WTC11 (cell line): ENCODE results near the gene ZMYND11. TPM values are rescaled to one million over a fixed set of nuclear protein-coding genes. Genes with fewer than 3 reads are reported as not detected.

Source experiments
- ATAC-seq: fragments of 200-7000 bp; cut with Tn5 transposase; 2 replicates; pipeline ENCODE4 v1.10.0; 2021; ENCODE audit warnings: mild to moderate bottlenecking, moderate library complexity
- CTCF ChIA-PET: fragments of 300-600 bp; sonication (Branson Sonifier 250); formaldehyde crosslinking; loops from one replicate; lab custom pipeline; 2021; ENCODE audit warnings: antibody characterized with exemption; lab: Charles Lee
- POLR2A ChIA-PET: fragments of 350-600 bp; sonication (Branson Sonifier 250); formaldehyde crosslinking; loops from one replicate; lab custom pipeline; 2021; ENCODE audit warnings: antibody characterized with exemption; lab: Charles Lee
- DNase-seq: peaks from one replicate; pipeline ENCODE4 v3.0.0; 2021; ENCODE audit warnings: low spot score
- H3K27ac Mint-ChIP-seq: 2 replicates; pipeline ENCODE4 v1.8.0; 2021; ENCODE audit warnings: mixed read lengths
- H3K27me3 Mint-ChIP-seq: 2 replicates; pipeline ENCODE4 v1.8.0; 2021; ENCODE audit warnings: low read depth, mild to moderate bottlenecking, moderate library complexity, mixed read lengths
- H3K36me3 Mint-ChIP-seq: 2 replicates; pipeline ENCODE4 v1.8.0; 2021; ENCODE audit warnings: mixed read lengths
- H3K4me1 Mint-ChIP-seq: 2 replicates; pipeline ENCODE4 v1.8.0; 2022; ENCODE audit warnings: mixed read lengths
- H3K4me3 Mint-ChIP-seq: 2 replicates; pipeline ENCODE4 v1.8.0; 2021; ENCODE audit warnings: mild to moderate bottlenecking, moderate library complexity, mixed read lengths
- H3K9me3 Mint-ChIP-seq: 2 replicates; pipeline ENCODE4 v1.8.0; 2021; ENCODE audit warnings: mixed read lengths
- AR ChIP-seq: fragments of 250-450 bp; sonication (Bioruptor Pico); IDR thresholded peaks from 2 replicates; pipeline ENCODE4 v1.9.0; 2021; ENCODE audit warnings: mild to moderate bottlenecking
- CBFB ChIP-seq: sonication (generic); formaldehyde crosslinking; IDR thresholded peaks from 2 replicates; pipeline ENCODE4 v1.8.1; 2022; ENCODE audit warnings: mild to moderate bottlenecking, low read depth, missing genetic modification reagents
- E2F4 ChIP-seq: sonication (generic); formaldehyde crosslinking; IDR thresholded peaks from 2 replicates; pipeline ENCODE4 v1.8.1; 2022; ENCODE audit warnings: low read depth, mild to moderate bottlenecking, moderate library complexity, missing genetic modification reagents, borderline replicate concordance
- ELF4 ChIP-seq: sonication (generic); formaldehyde crosslinking; IDR thresholded peaks from 2 replicates; pipeline ENCODE4 v1.8.1; 2022; ENCODE audit warnings: low read depth, mild to moderate bottlenecking, moderate library complexity, missing genetic modification reagents
- ETV6 ChIP-seq: sonication (generic); formaldehyde crosslinking; IDR thresholded peaks from 2 replicates; pipeline ENCODE4 v1.8.1; 2022; ENCODE audit warnings: mild to moderate bottlenecking, missing genetic modification reagents
- FOXJ3 ChIP-seq: sonication (generic); formaldehyde crosslinking; IDR thresholded peaks from 2 replicates; pipeline ENCODE4 v1.9.0; 2021; ENCODE audit warnings: missing genetic modification reagents, mild to moderate bottlenecking, borderline replicate concordance
- HMGA2 ChIP-seq: fragments of 250-450 bp; sonication (Bioruptor Pico); IDR thresholded peaks from 2 replicates; pipeline ENCODE4 v1.4.0; 2021; ENCODE audit warnings: mild to moderate bottlenecking, moderate library complexity
- IRF2 ChIP-seq: sonication (generic); formaldehyde crosslinking; IDR thresholded peaks from 2 replicates; pipeline ENCODE4 v1.8.0; 2022; ENCODE audit warnings: low read depth, missing genetic modification reagents, borderline replicate concordance
- JAZF1 ChIP-seq: fragments of 250-450 bp; sonication (Bioruptor Pico); IDR thresholded peaks from 2 replicates; pipeline ENCODE4 v1.9.0; 2021; ENCODE audit warnings: moderate library complexity, mild to moderate bottlenecking, inconsistent platforms
- KAT7 ChIP-seq: sonication (generic); formaldehyde crosslinking; IDR thresholded peaks from 2 replicates; pipeline ENCODE4 v1.8.1; 2023; ENCODE audit warnings: missing genetic modification reagents, mild to moderate bottlenecking, borderline replicate concordance
- MXD4 ChIP-seq: fragments of 250-450 bp; sonication (Bioruptor Pico); IDR thresholded peaks from 2 replicates; pipeline ENCODE4 v1.8.0; 2021; ENCODE audit warnings: mild to moderate bottlenecking, moderate library complexity, borderline replicate concordance
- NR1H2 ChIP-seq: sonication (generic); formaldehyde crosslinking; IDR thresholded peaks from 2 replicates; pipeline ENCODE4 v1.9.0; 2021; ENCODE audit warnings: mild to moderate bottlenecking, moderate library complexity, missing genetic modification reagents
- PREB ChIP-seq: sonication (generic); formaldehyde crosslinking; IDR thresholded peaks from 2 replicates; pipeline ENCODE4 v1.8.1; 2022; ENCODE audit warnings: mild to moderate bottlenecking, missing genetic modification reagents, moderate library complexity, borderline replicate concordance
- SMAD3 ChIP-seq: sonication (generic); formaldehyde crosslinking; IDR thresholded peaks from 2 replicates; pipeline ENCODE4 v1.8.0; 2022; ENCODE audit warnings: missing genetic modification reagents, mild to moderate bottlenecking, borderline replicate concordance
- SMAD4 ChIP-seq: sonication (generic); formaldehyde crosslinking; IDR thresholded peaks from 2 replicates; pipeline ENCODE4 v1.8.0; 2022; ENCODE audit warnings: mild to moderate bottlenecking, missing genetic modification reagents
- TCF7 ChIP-seq: sonication (generic); formaldehyde crosslinking; IDR thresholded peaks from 2 replicates; pipeline ENCODE4 v1.8.0; 2022; ENCODE audit warnings: mild to moderate bottlenecking, low read depth, missing genetic modification reagents, moderate library complexity
- TEAD4 ChIP-seq: sonication (generic); formaldehyde crosslinking; IDR thresholded peaks from 2 replicates; pipeline ENCODE4 v1.8.0; 2022; ENCODE audit warnings: mild to moderate bottlenecking, missing genetic modification reagents
- ZNF232 ChIP-seq: sonication (generic); formaldehyde crosslinking; IDR thresholded peaks from 2 replicates; pipeline ENCODE4 v1.8.0; 2022; ENCODE audit warnings: mild to moderate bottlenecking, missing genetic modification reagents
- ZNF263 ChIP-seq: sonication (generic); formaldehyde crosslinking; IDR thresholded peaks from 2 replicates; pipeline ENCODE4 v1.8.1; 2022; ENCODE audit warnings: low read depth, mild to moderate bottlenecking, moderate library complexity, missing genetic modification reagents
- ZNF416 ChIP-seq: fragments of 250-450 bp; sonication (Bioruptor Pico); IDR thresholded peaks from 2 replicates; pipeline ENCODE4 v1.9.0; 2021; ENCODE audit warnings: mild to moderate bottlenecking, inconsistent platforms
- total RNA-seq: library from RNA; stranded (reverse); gene quantifications from 3 replicates; pipeline ENCODE4 v1.2.3, GENCODE V29; 2021
- TF ChIP-seq, protein P1 (sequence below): fragments of 250-450 bp; sonication (Bioruptor Pico); IDR thresholded peaks from 2 replicates; pipeline ENCODE4 v1.9.0; 2021; ENCODE audit warnings: mild to moderate bottlenecking, borderline replicate concordance
- TF ChIP-seq, protein P2 (sequence below): fragments of 200-600 bp; IDR thresholded peaks from 2 replicates; pipeline ENCODE4 v1.8.0; 2022; ENCODE audit warnings: antibody characterized with exemption
- TF ChIP-seq, protein P3 (sequence below): sonication (generic); formaldehyde crosslinking; IDR thresholded peaks from 2 replicates; pipeline ENCODE4 v1.8.1; 2023; ENCODE audit warnings: mild to moderate bottlenecking, missing genetic modification reagents

Gene ZMYND11
- total RNA-seq, 1 experiment from 2014 or later: 22.3 TPM

- H3K9me3 Mint-ChIP-seq: no peaks in the 10 kb centered on the region
- DNase-seq: no peak
- H3K4me3 Mint-ChIP-seq: no peak overlapping the region
- ATAC-seq: no peak
- TF ChIP-seq SMAD3 (CRISPR knock-in tag) (no peak), ZNF263 (CRISPR knock-in tag) (no peak), CBFB (CRISPR knock-in tag) (no peak), IRF2 (CRISPR knock-in tag) (no peak), KAT7 (CRISPR knock-in tag) (no peak), MXD4 (no peak), HMGA2 (CRISPR knock-in tag) (no peak), FOXJ3 (CRISPR knock-in tag) (no peak), ZNF416 (no peak), NR1H2 (CRISPR knock-in tag) (no peak), TEAD4 (CRISPR knock-in tag) (no peak), ETV6 (CRISPR knock-in tag) (no peak), ELF4 (no peak), ZNF232 (CRISPR knock-in tag) (no peak), E2F4 (CRISPR knock-in tag) (no peak)
- TF ChIP-seq, protein P1, sequence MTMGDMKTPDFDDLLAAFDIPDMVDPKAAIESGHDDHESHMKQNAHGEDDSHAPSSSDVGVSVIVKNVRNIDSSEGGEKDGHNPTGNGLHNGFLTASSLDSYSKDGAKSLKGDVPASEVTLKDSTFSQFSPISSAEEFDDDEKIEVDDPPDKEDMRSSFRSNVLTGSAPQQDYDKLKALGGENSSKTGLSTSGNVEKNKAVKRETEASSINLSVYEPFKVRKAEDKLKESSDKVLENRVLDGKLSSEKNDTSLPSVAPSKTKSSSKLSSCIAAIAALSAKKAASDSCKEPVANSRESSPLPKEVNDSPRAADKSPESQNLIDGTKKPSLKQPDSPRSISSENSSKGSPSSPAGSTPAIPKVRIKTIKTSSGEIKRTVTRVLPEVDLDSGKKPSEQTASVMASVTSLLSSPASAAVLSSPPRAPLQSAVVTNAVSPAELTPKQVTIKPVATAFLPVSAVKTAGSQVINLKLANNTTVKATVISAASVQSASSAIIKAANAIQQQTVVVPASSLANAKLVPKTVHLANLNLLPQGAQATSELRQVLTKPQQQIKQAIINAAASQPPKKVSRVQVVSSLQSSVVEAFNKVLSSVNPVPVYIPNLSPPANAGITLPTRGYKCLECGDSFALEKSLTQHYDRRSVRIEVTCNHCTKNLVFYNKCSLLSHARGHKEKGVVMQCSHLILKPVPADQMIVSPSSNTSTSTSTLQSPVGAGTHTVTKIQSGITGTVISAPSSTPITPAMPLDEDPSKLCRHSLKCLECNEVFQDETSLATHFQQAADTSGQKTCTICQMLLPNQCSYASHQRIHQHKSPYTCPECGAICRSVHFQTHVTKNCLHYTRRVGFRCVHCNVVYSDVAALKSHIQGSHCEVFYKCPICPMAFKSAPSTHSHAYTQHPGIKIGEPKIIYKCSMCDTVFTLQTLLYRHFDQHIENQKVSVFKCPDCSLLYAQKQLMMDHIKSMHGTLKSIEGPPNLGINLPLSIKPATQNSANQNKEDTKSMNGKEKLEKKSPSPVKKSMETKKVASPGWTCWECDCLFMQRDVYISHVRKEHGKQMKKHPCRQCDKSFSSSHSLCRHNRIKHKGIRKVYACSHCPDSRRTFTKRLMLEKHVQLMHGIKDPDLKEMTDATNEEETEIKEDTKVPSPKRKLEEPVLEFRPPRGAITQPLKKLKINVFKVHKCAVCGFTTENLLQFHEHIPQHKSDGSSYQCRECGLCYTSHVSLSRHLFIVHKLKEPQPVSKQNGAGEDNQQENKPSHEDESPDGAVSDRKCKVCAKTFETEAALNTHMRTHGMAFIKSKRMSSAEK (CRISPR knock-in tag): no peak
- TF ChIP-seq, protein P2, sequence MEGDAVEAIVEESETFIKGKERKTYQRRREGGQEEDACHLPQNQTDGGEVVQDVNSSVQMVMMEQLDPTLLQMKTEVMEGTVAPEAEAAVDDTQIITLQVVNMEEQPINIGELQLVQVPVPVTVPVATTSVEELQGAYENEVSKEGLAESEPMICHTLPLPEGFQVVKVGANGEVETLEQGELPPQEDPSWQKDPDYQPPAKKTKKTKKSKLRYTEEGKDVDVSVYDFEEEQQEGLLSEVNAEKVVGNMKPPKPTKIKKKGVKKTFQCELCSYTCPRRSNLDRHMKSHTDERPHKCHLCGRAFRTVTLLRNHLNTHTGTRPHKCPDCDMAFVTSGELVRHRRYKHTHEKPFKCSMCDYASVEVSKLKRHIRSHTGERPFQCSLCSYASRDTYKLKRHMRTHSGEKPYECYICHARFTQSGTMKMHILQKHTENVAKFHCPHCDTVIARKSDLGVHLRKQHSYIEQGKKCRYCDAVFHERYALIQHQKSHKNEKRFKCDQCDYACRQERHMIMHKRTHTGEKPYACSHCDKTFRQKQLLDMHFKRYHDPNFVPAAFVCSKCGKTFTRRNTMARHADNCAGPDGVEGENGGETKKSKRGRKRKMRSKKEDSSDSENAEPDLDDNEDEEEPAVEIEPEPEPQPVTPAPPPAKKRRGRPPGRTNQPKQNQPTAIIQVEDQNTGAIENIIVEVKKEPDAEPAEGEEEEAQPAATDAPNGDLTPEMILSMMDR: no peak
- no peaks in the 10 kb centered on the region for H3K36me3 Mint-ChIP-seq
- ChIA-PET POLR2A (no interaction called here), CTCF (no interaction called here)
- H3K27me3 Mint-ChIP-seq: no peaks in the 10 kb centered on the region
- peaks cover 17% of the 10 kb centered on the region for H3K4me1 Mint-ChIP-seq
- H3K27ac Mint-ChIP-seq: no peak overlapping the region
Observed at GRCh38 chr10:273088-273487, 137.8 kb downstream of the ZMYND11 start.

GRCh38 chr10:274866-275265, 139.6 kb downstream of the ZMYND11 start:
- Mint-ChIP-seq H3K4me3 (no peak overlapping the region), H3K36me3 (no peaks in the 10 kb centered on the region), H3K27ac (no peak overlapping the region), H3K4me1 (peaks cover 3% of the 10 kb centered on the region; the same call in 1 of the 2 replicates), H3K27me3 (no peaks in the 10 kb centered on the region; the same call in 1 of the 2 replicates), H3K9me3 (no peaks in the 10 kb centered on the region)
- ChIA-PET CTCF (no interaction called here), POLR2A (no interaction called here)
- ATAC-seq (no peak), DNase-seq (no peak)
- no peak for TF ChIP-seq TCF7
- no peak for TF ChIP-seq PREB
- no peak for TF ChIP-seq E2F4 (CRISPR knock-in tag)
- TF ChIP-seq, protein P3, sequence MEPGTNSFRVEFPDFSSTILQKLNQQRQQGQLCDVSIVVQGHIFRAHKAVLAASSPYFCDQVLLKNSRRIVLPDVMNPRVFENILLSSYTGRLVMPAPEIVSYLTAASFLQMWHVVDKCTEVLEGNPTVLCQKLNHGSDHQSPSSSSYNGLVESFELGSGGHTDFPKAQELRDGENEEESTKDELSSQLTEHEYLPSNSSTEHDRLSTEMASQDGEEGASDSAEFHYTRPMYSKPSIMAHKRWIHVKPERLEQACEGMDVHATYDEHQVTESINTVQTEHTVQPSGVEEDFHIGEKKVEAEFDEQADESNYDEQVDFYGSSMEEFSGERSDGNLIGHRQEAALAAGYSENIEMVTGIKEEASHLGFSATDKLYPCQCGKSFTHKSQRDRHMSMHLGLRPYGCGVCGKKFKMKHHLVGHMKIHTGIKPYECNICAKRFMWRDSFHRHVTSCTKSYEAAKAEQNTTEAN (CRISPR knock-in tag): no peak
- no peak for TF ChIP-seq SMAD4
- TF ChIP-seq AR: no peak
- no peak for TF ChIP-seq ZNF263 (CRISPR knock-in tag)
- TF ChIP-seq JAZF1 (CRISPR knock-in tag): no peak
